Adipocyte (in vitro differentiated cells): ENCODE data around the gene AK3.

Experiments
- DNase-seq: peaks from one replicate; pipeline ENCODE4 v3.0.0-alpha.2; 2015; ENCODE audit warnings: low read depth
- H3K27me3 ChIP-seq: replicated peaks from 2 replicates; pipeline ENCODE4 v1.7.0; 2013; ENCODE audit warnings: mild to moderate bottlenecking, low read length, moderate library complexity; ENCODE audit not compliant: control insufficient read depth, insufficient read depth
- H3K36me3 ChIP-seq: 2 replicates; pipeline ENCODE4 v1.7.0; 2013; ENCODE audit warnings: low read length, mild to moderate bottlenecking, moderate library complexity; ENCODE audit not compliant: control insufficient read depth, insufficient read depth, severe bottlenecking
- H3K4me1 ChIP-seq: 2 replicates; pipeline ENCODE4 v1.7.0; 2013; ENCODE audit warnings: mild to moderate bottlenecking, low read length, moderate library complexity; ENCODE audit not compliant: control insufficient read depth, insufficient read depth
- H3K4me3 ChIP-seq: 2 replicates; pipeline ENCODE4 v1.7.0; 2013; ENCODE audit warnings: mild to moderate bottlenecking, low read length, moderate library complexity
- H3K9ac ChIP-seq: 2 replicates; pipeline ENCODE4 v1.7.0; 2013; ENCODE audit warnings: mild to moderate bottlenecking, low read length, moderate library complexity
- H3K9me3 ChIP-seq: 2 replicates; pipeline ENCODE4 v1.7.0; 2013; ENCODE audit warnings: mild to moderate bottlenecking, low read length, moderate library complexity; ENCODE audit not compliant: control insufficient read depth

The AK3 gene

GRCh38 chr9:4701526-4701925 lies 39.5 kb downstream of the AK3 start:
- no peak overlapping the region for H3K9ac ChIP-seq
- H3K27me3 ChIP-seq: no peaks in the 10 kb centered on the region
- peaks cover 3% of the 10 kb centered on the region for H3K4me1 ChIP-seq
- H3K4me3 ChIP-seq: no peak overlapping the region
- peaks cover 89% of the 10 kb centered on the region for H3K36me3 ChIP-seq
- H3K9me3 ChIP-seq: no peaks in the 10 kb centered on the region
- no peak for DNase-seq

DNA sequence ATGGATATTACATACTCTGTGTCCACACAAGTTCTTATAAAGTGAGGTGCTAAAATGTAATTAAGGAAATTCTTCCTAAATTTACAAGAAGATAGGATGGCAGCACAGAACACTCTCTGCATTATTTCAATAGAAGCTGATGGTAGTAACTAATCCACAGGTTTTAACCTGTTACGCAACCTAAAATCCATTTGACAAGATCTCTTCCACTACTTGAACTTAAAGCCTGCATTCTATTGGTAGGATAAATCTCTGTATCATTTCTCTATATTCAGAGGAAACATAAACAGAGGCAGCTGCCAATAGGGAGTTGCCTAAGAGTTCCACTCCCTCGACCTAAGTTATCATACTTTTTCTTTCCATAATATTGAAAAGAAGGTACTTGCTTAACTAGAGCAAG lies 40.1 kb downstream of the AK3 start:
- Histone ChIP-seq H3K4me1 (peaks cover 7% of the 10 kb centered on the region), H3K36me3 (peaks cover 84% of the 10 kb centered on the region), H3K27me3 (no peaks in the 10 kb centered on the region), H3K9me3 (no peaks in the 10 kb centered on the region), H3K9ac (no peak overlapping the region), H3K4me3 (no peak overlapping the region)
- no peak for DNase-seq

DNA sequence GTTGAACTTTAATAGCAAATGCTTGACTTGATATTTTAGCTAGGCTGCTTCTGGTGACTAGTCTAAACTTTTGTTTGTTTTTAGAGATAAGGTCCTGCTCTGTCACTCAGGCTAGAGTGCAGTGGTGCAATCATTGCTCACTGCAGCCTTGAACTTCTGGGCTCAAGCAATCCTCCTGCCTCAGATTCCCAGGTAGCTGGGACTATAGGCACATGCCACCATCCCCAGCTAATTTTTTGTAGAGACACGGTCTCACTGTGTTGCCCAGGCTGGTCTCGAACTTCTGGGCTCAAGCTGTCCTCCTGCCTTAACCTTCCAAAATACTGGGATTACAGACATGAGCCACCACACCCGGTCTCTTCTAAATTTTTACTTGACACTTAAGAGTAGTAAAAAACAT lies 40.9 kb downstream of the AK3 start:
- Histone ChIP-seq H3K9ac (no peak overlapping the region), H3K9me3 (no peaks in the 10 kb centered on the region), H3K36me3 (peaks cover 77% of the 10 kb centered on the region), H3K4me1 (peaks cover 8% of the 10 kb centered on the region), H3K27me3 (no peaks in the 10 kb centered on the region), H3K4me3 (no peak overlapping the region)
- peak; percentile 18 for DNase-seq

- Histone ChIP-seq H3K4me1 (peaks cover 45% of the 10 kb centered on the region), H3K4me3 (no peak overlapping the region), H3K36me3 (peaks cover 35% of the 10 kb centered on the region), H3K27me3 (no peaks in the 10 kb centered on the region), H3K9ac (no peak overlapping the region), H3K9me3 (no peaks in the 10 kb centered on the region)
- DNase-seq: peak; percentile 44
Observed at GRCh38 chr9:4691795-4692194, 49.2 kb downstream of the AK3 start.

DNA sequence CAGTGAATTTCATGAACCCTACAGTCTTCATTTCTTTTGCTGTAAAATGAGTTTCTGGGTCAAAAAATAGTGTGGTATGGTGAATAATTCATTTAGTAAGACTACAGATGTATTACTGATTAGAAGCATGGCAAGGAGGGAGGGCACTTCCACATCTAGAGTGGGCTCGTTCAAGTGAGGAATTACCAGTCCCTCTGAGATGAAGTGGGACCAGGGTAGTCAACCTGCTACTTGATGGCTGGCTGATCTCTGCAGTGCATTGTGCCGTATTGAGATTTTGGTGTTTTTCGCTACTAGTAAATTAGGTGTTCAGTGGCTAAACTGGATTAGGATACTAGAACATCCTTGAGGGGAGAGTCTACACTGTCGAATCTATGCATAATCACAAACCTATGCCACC lies 50.9 kb downstream of the AK3 start:
- H3K27me3 ChIP-seq: no peaks in the 10 kb centered on the region
- H3K9ac ChIP-seq: no peak overlapping the region
- peak overlapping the region; percentile 14 for H3K4me3 ChIP-seq
- no peaks in the 10 kb centered on the region for H3K9me3 ChIP-seq
- peaks cover 47% of the 10 kb centered on the region for H3K36me3 ChIP-seq
- DNase-seq: no peak
- peaks cover 51% of the 10 kb centered on the region for H3K4me1 ChIP-seq

DNA sequence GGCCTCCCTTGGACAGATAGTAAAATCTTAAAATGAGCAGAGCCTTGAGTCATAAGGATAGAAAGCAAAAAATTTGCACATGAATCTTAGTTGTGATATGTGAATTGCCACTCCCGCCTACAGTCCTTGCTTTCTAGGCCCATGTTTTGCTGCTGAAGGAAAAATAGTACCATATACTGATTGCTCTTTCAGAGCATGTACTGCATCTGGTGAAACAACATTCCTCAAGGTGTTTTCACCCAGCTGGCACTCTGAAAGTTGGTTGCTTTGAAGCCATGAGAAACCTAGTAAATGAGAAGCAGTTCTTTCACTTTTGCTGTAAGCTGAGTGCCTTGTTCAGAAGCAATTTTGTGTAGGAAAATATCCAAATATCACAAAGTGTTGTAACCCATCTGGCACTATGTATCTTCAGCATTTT lies 51.3 kb downstream of the AK3 start:
- Histone ChIP-seq H3K4me3 (peak overlapping the region; percentile 14), H3K4me1 (peaks cover 51% of the 10 kb centered on the region), H3K9ac (peak overlapping the region; percentile 39), H3K9me3 (no peaks in the 10 kb centered on the region), H3K36me3 (peaks cover 47% of the 10 kb centered on the region), H3K27me3 (no peaks in the 10 kb centered on the region)
- peak; percentile 18 for DNase-seq

GRCh38 chr9:4689021-4689420 lies 52.0 kb downstream of the AK3 start:
- Histone ChIP-seq H3K9me3 (no peaks in the 10 kb centered on the region), H3K27me3 (no peaks in the 10 kb centered on the region), H3K4me3 (no peak overlapping the region), H3K9ac (peak overlapping the region; percentile 10), H3K4me1 (peaks cover 57% of the 10 kb centered on the region), H3K36me3 (peaks cover 43% of the 10 kb centered on the region)
- DNase-seq: no peak

DNA sequence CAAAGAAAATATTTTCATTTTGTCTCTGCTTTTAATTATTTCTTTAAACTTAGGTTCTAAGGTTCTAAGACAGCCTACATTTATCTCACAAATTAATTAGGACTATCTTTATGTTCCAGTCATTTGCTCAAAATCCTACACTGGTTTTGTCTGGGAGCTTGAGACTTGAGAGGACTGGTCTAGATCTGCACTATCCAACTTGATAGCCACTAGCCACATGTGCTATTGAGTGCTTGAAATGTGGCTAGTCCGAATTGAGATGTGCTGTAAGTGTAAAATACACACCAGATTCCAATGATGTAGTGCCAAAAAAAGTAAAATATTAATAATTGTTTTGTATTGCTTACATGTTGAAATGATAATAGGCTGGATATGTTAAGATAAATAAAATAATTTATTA lies 54.4 kb downstream of the AK3 start:
- Histone ChIP-seq H3K4me1 (peaks cover 61% of the 10 kb centered on the region), H3K36me3 (peaks cover 33% of the 10 kb centered on the region), H3K27me3 (no peaks in the 10 kb centered on the region), H3K4me3 (peak overlapping the region; percentile 43), H3K9ac (peak overlapping the region; percentile 20), H3K9me3 (no peaks in the 10 kb centered on the region)
- no peak for DNase-seq

- no peak for DNase-seq
- no peak overlapping the region for H3K9ac ChIP-seq
- no peaks in the 10 kb centered on the region for H3K27me3 ChIP-seq
- no peaks in the 10 kb centered on the region for H3K9me3 ChIP-seq
- H3K4me3 ChIP-seq: no peak overlapping the region
- H3K4me1 ChIP-seq: peaks cover 62% of the 10 kb centered on the region
- H3K36me3 ChIP-seq: peaks cover 30% of the 10 kb centered on the region
Observed at GRCh38 chr9:4686112-4686511, 54.9 kb downstream of the AK3 start.

- Histone ChIP-seq H3K4me1 (peaks cover 56% of the 10 kb centered on the region), H3K36me3 (peaks cover 22% of the 10 kb centered on the region)
Observed at GRCh38 chr9:4684820-4685219, 56.2 kb downstream of the AK3 start.

DNA sequence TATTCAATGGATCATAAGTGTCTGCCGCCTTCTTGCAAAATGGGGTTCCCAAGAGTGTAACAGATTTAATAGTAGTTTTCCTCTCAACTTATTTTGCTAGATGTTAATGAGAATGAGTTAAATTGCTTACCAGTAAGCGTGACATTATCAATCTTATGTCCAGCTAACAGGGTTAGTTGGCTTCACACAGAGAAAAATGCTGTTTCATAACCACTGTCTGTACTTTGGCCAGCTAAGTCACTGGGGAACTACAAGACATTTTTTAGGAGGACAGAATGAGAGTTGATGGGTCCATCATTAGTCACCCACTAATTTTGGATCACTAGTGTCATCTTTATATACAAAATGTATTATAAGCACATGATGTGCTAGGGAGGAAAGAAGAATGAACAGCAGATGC lies 60.3 kb downstream of the AK3 start:
- no peaks in the 10 kb centered on the region for H3K27me3 ChIP-seq
- H3K4me1 ChIP-seq: peaks cover 31% of the 10 kb centered on the region
- no peaks in the 10 kb centered on the region for H3K9me3 ChIP-seq
- H3K9ac ChIP-seq: peak overlapping the region; percentile 97
- H3K36me3 ChIP-seq: peaks cover 13% of the 10 kb centered on the region
- DNase-seq: peak; percentile 65
- H3K4me3 ChIP-seq: peak overlapping the region; percentile 94

More at GRCh38 chr9:4684820-4685219, 56.2 kb downstream of the AK3 start:
- no peak for DNase-seq
- Histone ChIP-seq H3K9ac (no peak overlapping the region), H3K9me3 (no peaks in the 10 kb centered on the region), H3K4me3 (no peak overlapping the region), H3K27me3 (no peaks in the 10 kb centered on the region)

GRCh38 chr9:4680173-4680525 lies 60.9 kb downstream of the AK3 start:
- Histone ChIP-seq H3K36me3 (peaks cover 7% of the 10 kb centered on the region), H3K9ac (peak overlapping the region; percentile 97), H3K27me3 (no peaks in the 10 kb centered on the region), H3K9me3 (no peaks in the 10 kb centered on the region), H3K4me3 (peak overlapping the region; percentile 94), H3K4me1 (peaks cover 34% of the 10 kb centered on the region)
- peak; percentile 47 for DNase-seq
